ENCODE data around the gene NEUROD4.

- TF ChIP-seq POLR2A (IDR thresholded peaks at IDR 0.05) (no peak), POLR2AphosphoS5 (IDR thresholded peaks at IDR 0.05) (no peak)
Measured at GRCh38 chr12:55060470-55060869, 40.7 kb downstream of the NEUROD4 start.

All from upper lobe of left lung (tissue), 4 donors.